ENCODE measurements around the gene WNT5B.
A peak's percentile ranks its signal among the peaks of the same experiment; 100 is the strongest.

WNT5B gene

GRCh38 chr12:1656902-1657301 is 27.9 kb downstream of the WNT5B start:
- no peak for DNase-seq

GRCh38 chr12:1657688-1658087 is 28.7 kb downstream of the WNT5B start:
- no peak for DNase-seq

GRCh38 chr12:1660304-1661187 is 31.5 kb downstream of the WNT5B start:
- peak; percentile 63 to 64 for DNase-seq

GRCh38 chr12:1661553-1662335 is 32.7 kb downstream of the WNT5B start:
- peak; percentile 60 to 69 for DNase-seq

GRCh38 chr12:1662761-1663439 is 33.9 kb downstream of the WNT5B start:
- peak; percentile 6 to 22 for DNase-seq

- no peak for DNase-seq
Observed at GRCh38 chr12:1663440-1664132, 34.6 kb downstream of the WNT5B start.

- DNase-seq: no peak
Observed at GRCh38 chr12:1665366-1665765, 36.3 kb downstream of the WNT5B start.

GRCh38 chr12:1666215-1666614 is 37.2 kb downstream of the WNT5B start:
- no peak for DNase-seq

- no peak for DNase-seq
Observed at GRCh38 chr12:1666685-1667162, 37.7 kb downstream of the WNT5B start.

- DNase-seq: no peak
Observed at GRCh38 chr12:1668833-1669543, 40.0 kb downstream of the WNT5B start.

- DNase-seq: no peak
Observed at GRCh38 chr12:1670358-1671268, 41.6 kb downstream of the WNT5B start.

- no peak for DNase-seq
Observed at GRCh38 chr12:1676043-1676442, 47.0 kb downstream of the WNT5B start.

GRCh38 chr12:1680804-1681492 is 51.9 kb downstream of the WNT5B start:
- DNase-seq: no peak

GRCh38 chr12:1681493-1681807 is 52.4 kb downstream of the WNT5B start:
- no peak for DNase-seq

- DNase-seq: no peak
Observed at GRCh38 chr12:1688086-1688710, 59.2 kb downstream of the WNT5B start.

- DNase-seq: peak; percentile 92
Observed at GRCh38 chr12:1690578-1691122, 61.6 kb downstream of the WNT5B start, which contains the start of gene ADIPOR2. TSS of gene ADIPOR2 (plus strand) at chr12:1691070. CDS start at chr12:1754344, 63,274 bp downstream.

- DNase-seq: peak; percentile 6 to 8
Observed at GRCh38 chr12:1691123-1692007, 62.3 kb downstream of the WNT5B start.

- no peak for DNase-seq
Observed at GRCh38 chr12:1692226-1692625, 63.2 kb downstream of the WNT5B start.

Measured in activated CD4-positive, alpha-beta T cell treated with anti-CD3 and anti-CD28 coated beads, Interleukin-2, amount 50 U/mL, for 4 hours (primary cell).